Breast epithelium (tissue), 4 donors: ENCODE data around the gene UBXN11. TPM values are rescaled to one million over a fixed set of nuclear protein-coding genes. Genes with fewer than 3 reads are reported as not detected.
A peak's percentile ranks its signal among the peaks of the same experiment; 100 is the strongest.

Source experiments
- DNase-seq, 2 donors: peaks; one replicate each; pipeline ENCODE4 v3.0.0-alpha.2; 2019; ENCODE audit warnings: low spot score in 2 of 2
- H3K27ac ChIP-seq, 2 donors: fragments of 200-600 bp; sonication (generic) in 1 of 2; one replicate each; pipeline ENCODE4 v1.5.1; 2016 to 2019; ENCODE audit warnings: mild to moderate bottlenecking in 1 of 2
- H3K27me3 ChIP-seq, 2 donors: fragments of 200-600 bp; sonication (generic) in 1 of 2; one replicate each; pipeline versions ENCODE4 v1.5.1 to v1.6.0; 2017 to 2019; ENCODE audit warnings: control low read depth in 1 of 2, mild to moderate bottlenecking in 1 of 2
- H3K36me3 ChIP-seq: fragments of 200-600 bp; one replicate; pipeline ENCODE4 v1.5.1; 2019
- H3K4me1 ChIP-seq, 2 donors: fragments of 200-600 bp; sonication (generic); one replicate each; pipeline ENCODE4 v1.5.1; 2016 to 2019; ENCODE audit warnings: control low read depth in 1 of 2
- H3K4me3 ChIP-seq, 3 donors: fragments of 200-600 bp; sonication (generic); 1 replicate in 2 of 3; 2 replicates in 1 of 3; pipeline ENCODE4 v1.5.1; 2016 to 2019; ENCODE audit warnings: mild to moderate bottlenecking in 3 of 3, moderate library complexity in 2 of 3
- H3K9me3 ChIP-seq, 2 donors: fragments of 200-600 bp; sonication (generic) in 1 of 2; one replicate each; pipeline ENCODE4 v1.5.1; 2016 to 2019; ENCODE audit warnings: control low read depth in 1 of 2
- CTCF ChIP-seq, 3 donors: fragments of 450-650 bp; IDR thresholded peaks; one replicate each; pipeline ENCODE4 v1.5.1; 2016 to 2017; ENCODE audit warnings: antibody characterized with exemption in 3 of 3, mild to moderate bottlenecking in 3 of 3, moderate library complexity in 3 of 3
- POLR2A ChIP-seq: fragments of 450-650 bp; IDR thresholded peaks from one replicate; pipeline ENCODE4 v1.6.1; 2016; ENCODE audit warnings: antibody characterized with exemption, mild to moderate bottlenecking, moderate library complexity
- POLR2AphosphoS5 ChIP-seq, 3 donors: sonication (generic); formaldehyde crosslinking; IDR thresholded peaks; one replicate each; pipeline ENCODE4 v1.6.1; 2017; ENCODE audit warnings: antibody characterized with exemption in 3 of 3
- intact Hi-C: fragments of 100-400 bp; cut with DNase I; formaldehyde crosslinking; loops from one replicate; pipeline ENCODE4 v1.15.1; 2023; ENCODE audit warnings: low total_unique reads
- total RNA-seq, 3 donors: library from RNA; depleted of rRNA; stranded (reverse); fragments of >200 nt; gene quantifications; one replicate each; pipeline ENCODE4 v1.1.0, GENCODE V29; 2016

Gene UBXN11
- total RNA-seq, 3 donors from 2014 or later: 15.0 to 25.5 (median 24.9) TPM

DNA sequence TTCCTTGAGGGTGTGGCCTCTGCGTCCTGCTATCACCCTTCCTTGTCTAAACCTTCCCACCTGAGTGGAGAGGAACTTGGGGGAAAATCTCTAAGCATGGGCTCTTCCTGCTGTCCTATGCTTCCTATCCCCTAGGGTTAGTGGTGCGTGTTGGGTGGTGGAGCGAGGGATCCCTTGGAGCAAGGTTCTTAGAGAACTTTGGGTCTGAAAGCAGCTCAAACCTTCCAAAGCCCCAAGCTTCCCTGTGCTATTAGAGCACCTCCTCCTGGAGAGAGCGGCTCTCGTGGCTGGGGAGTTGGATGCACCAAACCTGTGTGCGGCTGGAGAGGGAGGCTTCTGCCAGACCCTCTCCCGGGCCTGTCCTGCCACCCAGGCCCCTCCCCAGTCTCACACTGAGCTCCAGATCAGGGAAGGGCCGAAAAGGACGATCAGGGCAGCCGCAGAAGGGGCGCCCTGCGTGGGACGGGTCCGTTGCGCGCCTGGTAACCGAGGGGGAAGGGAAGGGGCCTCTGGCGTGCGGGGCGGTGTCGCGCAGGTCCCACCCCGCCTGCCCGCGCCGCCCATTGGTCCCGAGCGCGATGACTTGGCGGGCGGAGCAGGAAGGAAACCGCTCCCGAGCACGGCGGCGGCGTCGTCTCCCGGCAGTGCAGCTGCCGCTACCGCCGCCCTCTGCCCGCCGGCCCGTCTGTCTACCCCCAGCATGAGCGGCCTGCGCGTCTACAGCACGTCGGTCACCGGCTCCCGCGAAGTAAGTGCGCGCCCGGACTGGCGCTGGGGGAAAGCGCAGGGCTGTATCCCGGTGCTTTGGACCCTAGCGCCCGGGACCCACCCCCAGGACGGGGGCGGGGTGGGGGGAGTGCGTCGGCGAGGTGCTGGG, 26.7 kb downstream of the UBXN11 start, which contains the start of gene SH3BGRL3:
Gene SH3BGRL3 (plus strand): TSS at position 631 of the 877 bp plus-strand sequence. CDS start 70 bp downstream, at position 701.
- Histone ChIP-seq H3K27ac (peak within 1 kb of the TSS; percentile 95 to 97), H3K9me3 (no peaks in the 10 kb centered on the region), H3K36me3 (no peaks in the 10 kb centered on the region), H3K4me3 (peak within 1 kb of the TSS; percentile 91 to 95 (median 93)), H3K4me1 (peaks cover 11 to 34% of the 10 kb centered on the region in 2 donors), H3K27me3 (no peaks in the 10 kb centered on the region)
- intact Hi-C loops: loop anchor here (5.0 kb wide), 1 partner anchor 43 kb away; no protein-coding TSS in a partner anchor
- DNase-seq: peak; percentile 80 to 84
- TF ChIP-seq POLR2AphosphoS5 (IDR thresholded peaks at IDR 0.05): peak; percentile 70 to 86 (median 83)
- no peak for TF ChIP-seq POLR2A
- peak in 2 of 3 donors; percentile 11 to 14 for TF ChIP-seq CTCF (IDR thresholded peaks at IDR 0.05)

- peaks cover 11 to 28% of the 10 kb centered on the region in 2 donors for H3K4me1 ChIP-seq
Measured at GRCh38 chr1:26278724-26279455, 27.5 kb downstream of the UBXN11 start.

DNA sequence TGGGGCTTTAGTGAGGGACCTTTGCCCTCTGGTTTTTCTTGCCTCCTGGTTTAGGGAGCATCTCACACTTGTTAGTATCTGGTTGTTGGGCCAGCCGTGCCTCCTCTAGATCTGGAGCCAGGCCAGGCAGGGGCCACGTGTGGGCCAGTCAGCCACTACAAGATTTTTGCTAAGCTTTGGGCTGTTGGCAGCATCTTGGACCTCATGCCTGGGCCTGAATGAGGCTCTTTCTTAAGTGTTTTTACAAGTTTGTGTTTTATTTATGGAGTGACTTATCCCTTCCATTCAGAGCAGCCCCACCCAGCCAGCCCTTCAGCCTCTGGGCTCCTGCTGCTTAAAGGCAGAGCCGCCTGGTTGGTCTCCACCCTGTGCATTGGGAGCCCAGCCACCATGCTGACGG, 28.1 kb downstream of the UBXN11 start:
- Histone ChIP-seq H3K4me1 (peaks cover 11 to 28% of the 10 kb centered on the region in 2 donors), H3K27ac (peak overlapping the region; percentile 95 to 97), H3K27me3 (no peaks in the 10 kb centered on the region), H3K4me3 (no peak overlapping the region), H3K9me3 (no peaks in the 10 kb centered on the region), H3K36me3 (no peaks in the 10 kb centered on the region)
- DNase-seq: peak in 1 of 2 donors; percentile 62
- intact Hi-C loops: loop anchor here (5.0 kb wide), 1 partner anchor 44 kb away; no protein-coding TSS in a partner anchor
- no peak for TF ChIP-seq CTCF (IDR thresholded peaks at IDR 0.05)
- no peak for TF ChIP-seq POLR2AphosphoS5 (IDR thresholded peaks at IDR 0.05)
- TF ChIP-seq POLR2A: no peak

More at GRCh38 chr1:26278724-26279455, 27.5 kb downstream of the UBXN11 start:
- H3K4me3 ChIP-seq: peak overlapping the region; percentile 91 to 95 (median 93)
- H3K36me3 ChIP-seq: no peaks in the 10 kb centered on the region
- H3K27ac ChIP-seq: peak overlapping the region; percentile 95 to 97
- intact Hi-C loops: loop anchor here (5.0 kb wide), 1 partner anchor 43 kb away; no protein-coding TSS in a partner anchor
- no peak for DNase-seq
- H3K9me3 ChIP-seq: no peaks in the 10 kb centered on the region
- no peak for TF ChIP-seq CTCF (IDR thresholded peaks at IDR 0.05)
- TF ChIP-seq POLR2AphosphoS5 (IDR thresholded peaks at IDR 0.05): peak in 2 of 3 donors; percentile 10 to 22
- TF ChIP-seq POLR2A: no peak
- no peaks in the 10 kb centered on the region for H3K27me3 ChIP-seq

DNA sequence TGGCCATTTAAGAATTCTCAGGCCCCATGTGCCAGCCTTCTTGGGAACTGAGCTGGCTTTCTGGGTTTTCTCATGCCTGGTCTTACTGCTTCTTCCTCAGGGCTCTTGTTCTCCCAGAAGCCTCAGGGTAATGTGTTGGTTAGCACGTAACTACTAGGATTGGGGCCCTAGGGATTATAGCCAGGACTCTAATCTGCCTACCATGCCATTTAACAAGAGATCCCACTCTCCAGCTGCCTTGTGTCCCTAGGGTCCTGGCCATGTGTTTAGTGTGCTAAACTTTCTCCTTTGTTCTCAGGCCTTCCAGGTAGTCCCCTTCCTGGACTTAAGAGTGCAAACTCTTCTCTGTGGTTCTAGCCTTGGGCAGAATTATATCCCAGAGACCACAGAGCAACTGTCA, 28.7 kb downstream of the UBXN11 start:
- peaks cover 11 to 28% of the 10 kb centered on the region in 2 donors for H3K4me1 ChIP-seq
- H3K36me3 ChIP-seq: no peaks in the 10 kb centered on the region
- intact Hi-C loops: loop anchor here (5.0 kb wide), 1 partner anchor 45 kb away; no protein-coding TSS in a partner anchor
- H3K27me3 ChIP-seq: no peaks in the 10 kb centered on the region
- H3K4me3 ChIP-seq: no peak overlapping the region
- TF ChIP-seq CTCF (IDR thresholded peaks at IDR 0.05) (no peak), POLR2A (no peak), POLR2AphosphoS5 (IDR thresholded peaks at IDR 0.05) (no peak)
- H3K27ac ChIP-seq: peak overlapping the region; percentile 95 to 97
- no peak for DNase-seq
- no peaks in the 10 kb centered on the region for H3K9me3 ChIP-seq
